Transverse colon (tissue), 4 donors: ENCODE data around the gene TCN1.

Experiments used
- CTCF ChIP-seq, 5 experiments: fragments of 200-600 bp in 3 of 5; fragments of 450-650 bp in 2 of 5; sonication (generic) in 3 of 5; IDR thresholded peaks; 1 replicate in 2 of 5; 2 replicates in 3 of 5; pipeline ENCODE4 v1.5.1; 2016 to 2017; ENCODE audit warnings: antibody characterized with exemption in 5 of 5, inconsistent platforms in 3 of 5, mild to moderate bottlenecking in 2 of 5, moderate library complexity in 1 of 5
- POLR2A ChIP-seq: fragments of 450-650 bp; IDR thresholded peaks from one replicate; pipeline ENCODE4 v1.6.1; 2016; ENCODE audit warnings: antibody characterized with exemption, mild to moderate bottlenecking, moderate library complexity
- POLR2AphosphoS5 ChIP-seq, 3 donors: sonication (generic); formaldehyde crosslinking; IDR thresholded peaks; one replicate each; pipeline ENCODE4 v1.6.1; 2016; ENCODE audit warnings: antibody characterized with exemption in 3 of 3

- peak in 4 of 5 experiments; percentile 27 to 68 (median 39) for TF ChIP-seq CTCF (IDR thresholded peaks at IDR 0.05)
- peak; percentile 79 for TF ChIP-seq POLR2A
- TF ChIP-seq POLR2AphosphoS5 (IDR thresholded peaks at IDR 0.05): peak; percentile 60 to 85 (median 80)
Measured at GRCh38 chr11:59810189-59810910, 55.9 kb downstream of the TCN1 start, which contains the start of gene MRPL16.
